Dendritic cell treated with granulocyte-macrophage colony-stimulating factor and Interleukin-4, amounts not matched to agents 40 ng/mL and 50 ng/mL, for 4 days (primary cell): Measurements from ENCODE around the gene FYN.
"Not testable (repeated sequence)": the region's sequence is repeated elsewhere in the genome, so short reads cannot be mapped to it uniquely, and the experiment has no call there.

Source experiments
- H3K27ac Mint-ChIP-seq: one replicate; pipeline ENCODE4 v1.8.0; 2022; ENCODE audit warnings: mild to moderate bottlenecking, mixed read lengths
- H3K27me3 Mint-ChIP-seq: one replicate; pipeline ENCODE4 v1.8.0; 2022; ENCODE audit warnings: mild to moderate bottlenecking, mixed read lengths
- H3K36me3 Mint-ChIP-seq: one replicate; pipeline ENCODE4 v1.8.0; 2022; ENCODE audit warnings: low read depth, mixed read lengths
- H3K4me1 Mint-ChIP-seq: one replicate; pipeline ENCODE4 v1.8.0; 2022; ENCODE audit warnings: low read depth, mixed read lengths
- H3K4me3 Mint-ChIP-seq: one replicate; pipeline ENCODE4 v1.8.0; 2022; ENCODE audit warnings: mild to moderate bottlenecking, moderate library complexity, mixed read lengths
- H3K9me3 Mint-ChIP-seq: one replicate; pipeline ENCODE4 v1.8.0; 2022; ENCODE audit warnings: mixed read lengths
- intact Hi-C: fragments of 100-400 bp; cut with micrococcal nuclease; formaldehyde crosslinking; loops from one replicate; pipeline ENCODE4 v1.15.0; 2022

FYN gene

DNA sequence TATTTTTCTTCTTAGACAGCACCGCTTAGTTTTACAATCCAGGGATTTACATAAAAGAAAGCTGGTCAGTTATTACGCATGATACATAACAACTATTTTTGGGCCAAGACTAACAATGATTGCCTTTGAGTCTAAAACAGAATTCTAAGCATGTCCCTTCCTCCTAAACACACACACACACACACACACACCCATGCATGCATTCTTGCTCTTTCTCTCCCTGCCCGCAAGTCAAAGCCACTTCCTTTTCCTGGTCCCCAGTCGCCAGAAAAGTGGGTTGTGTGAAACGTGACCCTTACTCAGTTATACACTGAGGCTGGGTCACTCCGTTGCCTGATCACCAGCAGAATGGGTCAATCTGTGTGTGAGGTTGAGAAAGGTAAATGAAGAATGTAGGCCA, 31.4 kb downstream of the FYN start:
- H3K4me3 Mint-ChIP-seq, result no peak overlapping the region
- H3K27me3 Mint-ChIP-seq, result no peaks in the 10 kb centered on the region
- peaks cover 4% of the 10 kb centered on the region for H3K4me1 Mint-ChIP-seq
- H3K9me3 Mint-ChIP-seq, result no peaks in the 10 kb centered on the region
- intact Hi-C loops, result no loop called here
- H3K27ac Mint-ChIP-seq, result no peak overlapping the region
- no peaks in the 10 kb centered on the region for H3K36me3 Mint-ChIP-seq

DNA sequence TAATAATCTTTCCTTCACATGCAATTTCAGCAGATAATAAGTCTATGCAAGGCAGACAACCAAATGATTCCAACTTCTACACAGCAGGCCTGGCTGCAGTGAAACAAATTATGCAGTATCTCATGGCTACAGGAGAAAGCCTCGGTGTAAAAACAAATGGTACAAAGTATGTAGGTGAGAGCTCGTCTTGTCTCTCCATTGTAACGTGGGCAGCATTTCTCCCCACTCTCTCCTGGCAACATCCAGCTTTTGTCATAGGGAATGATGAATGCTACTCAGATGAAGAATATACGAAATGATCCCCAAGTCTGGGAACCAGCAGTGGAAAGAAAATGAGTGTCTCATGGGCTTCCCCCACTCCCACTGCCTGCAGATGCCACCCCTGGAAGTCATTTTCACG, 32.4 kb downstream of the FYN start:
- H3K4me1 Mint-ChIP-seq, result peaks cover 4% of the 10 kb centered on the region
- intact Hi-C loops, result no loop called here
- no peak overlapping the region for H3K4me3 Mint-ChIP-seq

DNA sequence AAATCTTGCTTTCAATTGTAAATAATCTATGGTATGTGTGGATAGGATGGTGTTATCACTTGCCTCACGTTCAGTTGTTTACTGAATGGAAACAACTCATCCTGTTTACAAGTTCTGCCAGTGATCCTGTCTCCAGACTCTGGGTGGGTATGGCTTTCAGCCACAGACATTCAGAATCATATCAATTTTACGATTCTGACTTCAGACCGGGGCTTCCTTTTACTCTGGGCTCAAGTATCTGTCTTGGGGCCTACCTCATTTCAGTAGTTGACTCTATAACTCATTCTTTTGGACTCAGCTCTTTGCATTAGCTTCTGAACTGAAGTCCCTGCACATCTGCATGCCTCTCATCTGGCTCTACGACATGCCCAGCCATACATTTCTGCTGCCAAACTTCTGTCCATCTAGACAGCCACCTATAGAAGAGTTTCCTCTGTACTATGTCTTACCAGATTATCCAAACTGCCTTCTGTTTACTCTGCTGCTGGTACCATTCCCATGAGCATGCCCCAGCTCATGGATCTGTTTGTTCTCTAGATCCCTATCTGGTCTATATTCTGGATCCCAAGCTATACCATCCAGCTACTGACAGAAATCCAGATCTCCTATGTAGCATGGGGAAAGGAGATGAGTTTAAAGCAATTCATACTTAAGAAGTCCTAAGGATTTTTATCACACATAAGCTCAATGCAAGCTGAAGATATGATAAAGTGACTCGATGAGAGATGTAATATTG, 34.3 kb downstream of the FYN start:
- no peaks in the 10 kb centered on the region for H3K9me3 Mint-ChIP-seq
- H3K36me3 Mint-ChIP-seq, result no peaks in the 10 kb centered on the region
- H3K27me3 Mint-ChIP-seq, result no peaks in the 10 kb centered on the region
- H3K27ac Mint-ChIP-seq, result no peak overlapping the region
- peaks cover 13% of the 10 kb centered on the region for H3K4me1 Mint-ChIP-seq
- intact Hi-C loops, result no loop called here
- no peak overlapping the region for H3K4me3 Mint-ChIP-seq

More for the DNA sequence above, 32.4 kb downstream of the FYN start:
- H3K27ac Mint-ChIP-seq, result no peak overlapping the region
- H3K36me3 Mint-ChIP-seq, result no peaks in the 10 kb centered on the region
- H3K27me3 Mint-ChIP-seq, result no peaks in the 10 kb centered on the region
- H3K9me3 Mint-ChIP-seq, result no peaks in the 10 kb centered on the region

DNA sequence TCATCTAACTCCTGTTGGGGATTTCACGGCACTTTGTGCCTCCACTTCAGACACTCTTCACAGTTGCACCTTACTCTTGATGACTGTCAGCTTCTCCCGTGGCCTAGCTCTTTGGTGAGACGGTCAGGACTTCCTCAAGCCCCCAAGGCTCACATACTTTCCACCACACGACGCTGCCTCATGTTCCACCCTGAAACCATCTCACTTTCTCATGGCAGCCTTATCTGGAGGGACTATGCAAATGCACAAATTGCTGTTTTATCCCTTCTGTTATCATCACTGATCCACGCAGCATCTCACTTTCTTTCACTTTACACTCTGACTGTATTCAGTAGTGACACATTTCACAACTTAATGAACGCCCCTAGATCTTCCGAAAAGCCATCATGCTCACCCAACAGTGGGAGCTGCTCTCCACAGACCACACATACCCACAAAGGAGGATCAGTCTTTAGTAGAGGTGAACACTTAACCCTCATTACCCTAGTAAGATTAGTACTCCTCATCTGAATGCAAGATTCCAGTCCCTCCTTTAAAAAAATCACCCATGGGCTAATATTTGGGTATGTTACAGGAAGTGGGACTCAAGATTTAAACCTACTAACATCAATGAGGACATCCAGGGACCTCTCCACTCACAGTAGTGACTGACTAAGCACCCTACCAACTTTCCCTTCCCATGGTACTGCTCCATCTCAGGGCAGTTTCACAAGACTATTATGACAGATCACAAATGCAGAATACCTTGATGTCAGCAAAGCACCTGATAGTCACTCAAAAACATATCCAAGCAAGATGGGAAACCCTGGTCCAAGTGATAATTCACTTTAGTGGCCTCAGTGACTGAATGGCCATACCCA, 35.4 kb downstream of the FYN start:
- intact Hi-C loops, result no loop called here
- no peak overlapping the region for H3K4me3 Mint-ChIP-seq
- H3K27ac Mint-ChIP-seq, result no peak overlapping the region
- no peaks in the 10 kb centered on the region for H3K9me3 Mint-ChIP-seq
- peaks cover 13% of the 10 kb centered on the region for H3K4me1 Mint-ChIP-seq
- H3K36me3 Mint-ChIP-seq, result no peaks in the 10 kb centered on the region
- H3K27me3 Mint-ChIP-seq, result no peaks in the 10 kb centered on the region

DNA sequence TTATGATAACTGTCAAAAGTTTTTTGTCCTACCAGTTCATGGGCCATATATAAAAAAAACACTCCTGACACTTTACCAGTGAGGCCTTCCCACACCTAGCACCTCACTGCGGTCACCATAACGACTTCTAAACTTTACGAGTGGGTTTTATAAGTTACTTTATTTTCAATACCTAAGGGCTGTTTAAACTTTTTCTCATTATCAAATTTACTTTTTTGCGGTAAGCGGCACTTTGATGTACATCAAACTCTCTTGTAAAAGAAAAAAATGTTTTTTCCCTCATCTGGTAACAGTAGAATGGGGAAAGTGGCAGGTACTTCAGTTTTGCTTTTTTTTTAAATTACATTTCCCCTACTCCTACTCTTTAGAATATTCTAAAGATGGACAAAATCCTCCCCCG, 36.2 kb downstream of the FYN start:
- no peaks in the 10 kb centered on the region for H3K9me3 Mint-ChIP-seq
- intact Hi-C loops, result no loop called here
- H3K4me3 Mint-ChIP-seq, result no peak overlapping the region
- no peaks in the 10 kb centered on the region for H3K27me3 Mint-ChIP-seq
- H3K36me3 Mint-ChIP-seq, result no peaks in the 10 kb centered on the region
- peaks cover 13% of the 10 kb centered on the region for H3K4me1 Mint-ChIP-seq
- no peak overlapping the region for H3K27ac Mint-ChIP-seq

DNA sequence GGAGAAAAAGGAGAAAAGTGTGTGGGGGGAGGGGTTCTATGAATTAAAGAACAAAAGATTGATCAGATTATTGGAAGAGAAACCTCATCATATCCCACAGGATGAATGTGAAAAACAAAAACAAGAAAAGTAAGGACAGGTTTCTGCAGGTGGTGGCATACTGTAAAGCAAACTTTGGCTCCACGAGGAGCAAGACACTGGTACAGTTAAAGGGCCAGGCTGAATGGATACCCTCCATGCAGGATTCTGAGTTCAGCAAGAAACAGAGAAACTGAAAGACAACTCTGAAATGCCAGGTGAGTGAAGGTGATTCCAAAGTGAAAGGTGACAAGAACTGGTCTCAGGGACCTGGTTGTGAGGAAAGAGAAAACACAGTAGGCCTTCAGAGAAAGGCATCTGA, 37.4 kb downstream of the FYN start:
- H3K4me3 Mint-ChIP-seq, result no peak overlapping the region
- intact Hi-C loops, result no loop called here
- H3K27me3 Mint-ChIP-seq, result no peaks in the 10 kb centered on the region
- no peaks in the 10 kb centered on the region for H3K9me3 Mint-ChIP-seq
- H3K36me3 Mint-ChIP-seq, result no peaks in the 10 kb centered on the region
- H3K4me1 Mint-ChIP-seq, result peaks cover 13% of the 10 kb centered on the region
- H3K27ac Mint-ChIP-seq, result no peak overlapping the region

DNA sequence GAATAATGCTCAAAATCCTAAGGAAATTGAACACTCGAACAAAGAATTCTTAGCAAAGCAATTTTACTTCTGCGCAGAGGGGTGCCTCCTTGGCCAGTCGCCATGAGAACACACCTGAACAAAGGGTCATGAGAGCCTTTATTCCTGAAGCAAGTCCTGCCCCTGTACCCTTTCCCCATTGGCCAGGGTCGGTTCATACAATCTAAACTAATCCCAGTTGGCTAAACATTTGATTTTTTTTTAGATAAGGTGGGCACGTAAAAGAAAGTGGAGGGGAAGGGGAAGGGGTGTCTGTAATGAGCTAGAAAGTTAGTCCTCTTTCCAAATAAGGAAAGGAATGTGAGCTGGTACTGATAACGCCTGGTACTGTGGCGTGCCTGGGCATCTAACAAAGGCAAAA, 37.9 kb downstream of the FYN start:
- not testable (repeated sequence) for H3K4me3 Mint-ChIP-seq
- peaks cover 13% of the 10 kb centered on the region for H3K4me1 Mint-ChIP-seq

DNA sequence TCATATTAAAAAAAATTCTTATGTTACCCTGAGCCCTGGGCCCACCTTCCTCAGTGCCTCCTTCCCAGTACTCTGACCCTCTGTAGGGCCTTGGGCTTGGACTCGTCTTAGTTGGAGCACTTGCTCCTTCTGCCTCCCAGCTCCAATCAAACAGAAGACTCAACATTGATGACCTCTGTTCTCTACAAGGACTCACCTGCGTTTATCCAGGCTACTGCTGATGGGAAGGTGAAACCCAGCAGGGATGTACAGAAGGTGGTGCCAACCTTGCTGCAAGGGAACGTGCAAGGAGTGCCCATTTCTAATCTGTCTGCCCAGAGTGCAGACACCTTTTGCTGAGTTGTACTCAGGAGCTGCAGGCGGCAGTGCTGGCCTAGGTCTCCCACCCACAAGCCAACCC, 38.9 kb downstream of the FYN start:
- peaks cover 9% of the 10 kb centered on the region for H3K4me1 Mint-ChIP-seq
- no peak overlapping the region for H3K4me3 Mint-ChIP-seq
- no peaks in the 10 kb centered on the region for H3K9me3 Mint-ChIP-seq
- intact Hi-C loops, result no loop called here
- no peak overlapping the region for H3K27ac Mint-ChIP-seq
- no peaks in the 10 kb centered on the region for H3K36me3 Mint-ChIP-seq
- H3K27me3 Mint-ChIP-seq, result no peaks in the 10 kb centered on the region

More for the DNA sequence above, 37.9 kb downstream of the FYN start:
- H3K27me3 Mint-ChIP-seq, H3K36me3 Mint-ChIP-seq, H3K27ac Mint-ChIP-seq, intact Hi-C loops, H3K9me3 Mint-ChIP-seq: not testable (repeated sequence)

DNA sequence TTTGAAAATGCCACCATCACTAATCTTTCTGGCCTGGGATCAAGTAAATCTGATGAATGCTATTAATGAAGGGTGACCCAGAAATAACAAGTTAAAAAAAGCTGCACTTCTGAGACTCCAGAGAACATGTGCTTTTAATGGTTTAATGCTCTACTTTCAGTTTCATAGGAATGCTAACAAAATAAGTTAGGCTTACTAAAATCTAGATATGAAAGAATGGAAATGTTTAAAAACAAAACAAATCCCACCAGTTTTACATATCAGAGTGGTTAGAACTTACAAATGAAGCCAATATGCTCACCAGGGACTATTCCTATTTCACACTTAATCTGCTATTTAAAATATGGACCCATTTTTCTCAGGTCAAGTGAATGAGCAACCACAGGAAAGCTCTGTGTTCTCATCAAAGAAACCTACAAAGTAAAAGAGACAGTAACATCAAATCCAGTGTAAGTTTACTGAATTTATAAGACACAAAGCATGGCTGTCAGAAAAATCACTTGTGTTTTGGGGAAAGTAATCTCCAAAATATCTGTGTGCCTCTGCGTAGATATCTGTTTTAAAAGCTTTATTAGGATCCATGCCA, 40.3 kb downstream of the FYN start:
- H3K36me3 Mint-ChIP-seq, result no peaks in the 10 kb centered on the region
- intact Hi-C loops, result no loop called here
- no peaks in the 10 kb centered on the region for H3K9me3 Mint-ChIP-seq
- no peak overlapping the region for H3K27ac Mint-ChIP-seq
- H3K4me3 Mint-ChIP-seq, result no peak overlapping the region
- H3K27me3 Mint-ChIP-seq, result no peaks in the 10 kb centered on the region
- peaks cover 10% of the 10 kb centered on the region for H3K4me1 Mint-ChIP-seq

DNA sequence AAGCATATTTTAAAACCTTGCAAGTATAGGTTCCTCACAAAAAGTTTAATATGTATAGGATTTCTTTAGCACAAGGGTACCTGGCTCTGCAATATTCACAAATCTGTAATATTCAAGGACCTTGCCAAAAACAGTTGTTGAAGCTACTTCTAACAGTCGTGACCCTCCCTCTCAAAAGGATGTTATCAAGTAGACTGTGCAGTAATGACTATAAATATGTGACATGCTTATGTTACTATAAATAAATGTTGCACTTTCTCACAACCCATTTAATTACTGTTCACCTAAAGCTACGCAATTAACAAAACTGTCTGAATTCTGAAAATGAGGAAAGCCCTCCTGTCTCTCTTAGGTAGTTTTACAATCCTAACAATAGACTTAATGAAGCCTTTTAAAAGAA, 41.8 kb downstream of the FYN start:
- Mint-ChIP-seq H3K36me3 (no peaks in the 10 kb centered on the region), H3K27ac (no peak overlapping the region), H3K9me3 (no peaks in the 10 kb centered on the region), H3K4me1 (peaks cover 21% of the 10 kb centered on the region), H3K4me3 (no peak overlapping the region), H3K27me3 (no peaks in the 10 kb centered on the region)
- intact Hi-C loops, result no loop called here

DNA sequence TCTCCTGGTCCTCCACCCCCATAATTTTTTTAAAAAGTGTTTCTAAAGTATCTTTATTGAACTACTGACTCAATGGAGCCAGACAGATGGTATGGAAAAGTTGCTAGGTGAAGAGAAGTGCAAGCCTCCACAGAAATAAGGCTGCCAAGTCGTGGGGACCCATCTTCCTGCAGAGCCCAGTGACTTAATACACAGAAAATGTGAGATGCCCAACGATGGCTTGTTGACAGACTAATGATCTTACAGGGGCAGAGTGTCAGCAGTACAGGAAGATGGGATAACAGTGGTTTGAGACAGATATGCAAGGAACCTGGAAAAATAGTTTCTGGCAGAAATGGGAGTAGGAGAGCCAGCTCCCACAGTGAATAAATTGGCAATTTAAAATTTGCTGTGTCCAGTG, 43.3 kb downstream of the FYN start:
- Mint-ChIP-seq H3K27ac (no peak overlapping the region), H3K36me3 (no peaks in the 10 kb centered on the region), H3K4me1 (peaks cover 34% of the 10 kb centered on the region), H3K9me3 (no peaks in the 10 kb centered on the region), H3K27me3 (no peaks in the 10 kb centered on the region), H3K4me3 (no peak overlapping the region)
- intact Hi-C loops, result no loop called here

DNA sequence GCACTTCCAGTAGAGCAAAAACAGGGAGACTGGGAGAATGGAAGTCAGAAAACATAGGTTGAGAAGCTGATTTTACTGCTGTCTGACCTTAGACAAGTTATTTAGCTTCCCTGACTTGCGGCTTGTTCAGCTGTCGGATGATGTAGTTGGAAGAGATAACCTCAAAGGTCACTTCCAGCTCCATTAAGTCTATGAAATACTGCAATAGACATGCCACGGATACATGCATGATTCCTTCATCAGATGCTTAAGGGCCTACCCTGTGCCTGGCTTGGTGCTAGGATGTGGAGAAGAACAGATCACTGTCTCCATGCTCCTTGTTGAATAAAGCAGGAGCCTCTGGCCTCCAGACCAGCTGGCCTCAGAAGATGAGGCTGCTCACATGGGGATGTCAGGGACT, 43.7 kb downstream of the FYN start:
- Mint-ChIP-seq H3K9me3 (no peaks in the 10 kb centered on the region), H3K27me3 (no peaks in the 10 kb centered on the region), H3K27ac (no peak overlapping the region), H3K4me1 (peaks cover 34% of the 10 kb centered on the region), H3K4me3 (no peak overlapping the region), H3K36me3 (no peaks in the 10 kb centered on the region)
- intact Hi-C loops, result no loop called here

DNA sequence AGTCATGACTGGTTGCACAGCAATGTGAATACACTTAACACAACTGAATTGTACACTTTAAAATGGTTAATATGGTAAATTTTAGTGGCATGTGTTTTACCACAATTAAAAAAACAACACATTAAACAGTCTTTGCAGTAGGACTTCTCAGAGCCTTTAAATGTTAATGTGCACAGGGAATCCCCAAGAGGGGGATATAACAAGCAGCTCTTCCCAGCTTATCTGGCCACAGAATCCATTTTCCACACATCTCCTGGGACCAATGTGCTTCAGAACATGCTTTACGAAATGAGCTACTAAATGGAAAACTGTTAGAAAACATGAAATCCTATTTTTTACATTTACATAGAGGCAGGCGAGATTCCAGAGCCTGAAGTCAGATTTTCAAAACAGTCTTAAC, 44.4 kb downstream of the FYN start:
- no peak overlapping the region for H3K27ac Mint-ChIP-seq
- H3K36me3 Mint-ChIP-seq, result no peaks in the 10 kb centered on the region
- peaks cover 37% of the 10 kb centered on the region for H3K4me1 Mint-ChIP-seq
- H3K4me3 Mint-ChIP-seq, result no peak overlapping the region
- intact Hi-C loops, result no loop called here
- no peaks in the 10 kb centered on the region for H3K9me3 Mint-ChIP-seq
- H3K27me3 Mint-ChIP-seq, result no peaks in the 10 kb centered on the region

DNA sequence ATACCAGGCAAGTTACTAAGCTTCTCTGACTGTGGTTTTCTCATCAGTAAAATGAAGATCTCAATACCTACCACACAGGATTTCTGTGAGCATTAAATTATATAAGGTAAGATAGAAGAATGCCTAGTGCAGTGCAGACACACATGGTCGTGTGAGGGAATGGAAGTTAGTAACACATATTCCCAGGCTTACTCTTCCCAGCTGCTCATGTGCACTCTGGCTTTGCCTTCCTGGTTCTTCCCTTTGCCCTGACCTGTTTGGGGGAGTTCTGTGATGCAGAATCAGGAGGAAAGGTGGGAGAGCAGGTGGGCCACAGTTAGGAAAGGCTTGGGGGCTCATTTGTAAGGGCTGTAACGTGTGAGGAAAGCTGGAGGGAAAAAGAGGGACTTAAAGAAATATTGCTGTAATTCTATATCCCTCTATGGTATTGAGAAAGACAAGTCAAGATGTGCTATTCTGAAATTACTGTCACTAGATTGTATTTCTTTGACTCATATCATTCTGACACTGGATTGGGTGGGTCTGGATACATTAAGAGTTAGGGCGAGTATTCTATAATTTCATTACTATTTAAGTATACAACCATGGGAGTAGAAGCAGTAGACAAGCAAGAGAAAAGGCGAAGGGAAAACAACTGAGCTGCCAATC, 47.7 kb downstream of the FYN start:
- Mint-ChIP-seq H3K9me3 (no peaks in the 10 kb centered on the region), H3K27me3 (no peaks in the 10 kb centered on the region), H3K4me1 (peaks cover 52% of the 10 kb centered on the region), H3K27ac (peak overlapping the region; percentile 46), H3K4me3 (no peak overlapping the region), H3K36me3 (no peaks in the 10 kb centered on the region)
- intact Hi-C loops, result no loop called here
